HFFc6 (cell line): ENCODE results near the gene TWF2. TPM values are rescaled to one million over a fixed set of nuclear protein-coding genes. Genes with fewer than 3 reads are reported as not detected.

Source experiments
- DNase-seq: peaks from one replicate; pipeline ENCODE4 v3.0.0-alpha.2; 2018
- H3K27ac Mint-ChIP-seq: 2 replicates; pipeline ENCODE4 v1.8.0; 2020; ENCODE audit warnings: mild to moderate bottlenecking, mixed read lengths
- H3K27me3 Mint-ChIP-seq: 2 replicates; pipeline ENCODE4 v1.8.0; 2021; ENCODE audit warnings: mild to moderate bottlenecking, moderate library complexity, mixed read lengths; ENCODE audit not compliant: insufficient read depth
- H3K36me3 Mint-ChIP-seq: 2 replicates; pipeline ENCODE4 v1.8.0; 2021; ENCODE audit warnings: low read depth, mixed read lengths
- H3K4me1 Mint-ChIP-seq: 2 replicates; pipeline ENCODE4 v1.8.0; 2020; ENCODE audit warnings: low read depth, mixed read lengths
- H3K4me3 Mint-ChIP-seq: 2 replicates; pipeline ENCODE4 v1.8.0; 2020; ENCODE audit warnings: mild to moderate bottlenecking, moderate library complexity, mixed read lengths
- H3K9me3 Mint-ChIP-seq: 2 replicates; pipeline ENCODE4 v1.8.0; 2020; ENCODE audit warnings: mild to moderate bottlenecking, mixed read lengths
- CTCF ChIP-seq: fragments of 200-600 bp; sonication (generic); IDR thresholded peaks from 2 replicates; pipeline ENCODE4 v1.5.0; 2021; ENCODE audit warnings: antibody characterized with exemption, mild to moderate bottlenecking
- total RNA-seq, 6 experiments: library from RNA; stranded (reverse); fragmentation: NEBNext Ultra II Directional; extraction: Animal tissue kit (Norgen Biotek cat#: 25700); gene quantifications; 2 replicates in 1 of 6; 3 replicates in 5 of 6; pipeline ENCODE4 v1.2.3, GENCODE V29; 2021

The TWF2 gene
- total RNA-seq, 6 experiments from 2014 or later, result 73.9 to 83.0 (median 80.7) TPM

- Mint-ChIP-seq H3K4me1 (peaks cover 19% of the 10 kb centered on the region), H3K9me3 (no peaks in the 10 kb centered on the region), H3K27ac (no peak overlapping the region), H3K27me3 (no peaks in the 10 kb centered on the region; the same call in 1 of the 2 replicates), H3K36me3 (peaks cover 6% of the 10 kb centered on the region; the same call in 1 of the 2 replicates), H3K4me3 (no peak overlapping the region)
- no peak for DNase-seq
- no peak for TF ChIP-seq CTCF
Observed at GRCh38 chr3:52233108-52233591, 5.8 kb downstream of the TWF2 start.

- H3K27ac Mint-ChIP-seq, result no peak overlapping the region
- TF ChIP-seq CTCF, result peak; percentile 28; the same call in 1 of the 2 replicates
- H3K4me1 Mint-ChIP-seq, result peaks cover 13% of the 10 kb centered on the region; the same call in 1 of the 2 replicates
- H3K4me3 Mint-ChIP-seq, result no peak overlapping the region
- no peak for DNase-seq
- H3K36me3 Mint-ChIP-seq, result peaks cover 6% of the 10 kb centered on the region; the same call in 1 of the 2 replicates
- H3K27me3 Mint-ChIP-seq, result no peaks in the 10 kb centered on the region; the same call in 1 of the 2 replicates
- H3K9me3 Mint-ChIP-seq, result no peaks in the 10 kb centered on the region
Observed at GRCh38 chr3:52232279-52233107, 6.5 kb downstream of the TWF2 start.

GRCh38 chr3:52231502-52232278 is 7.3 kb downstream of the TWF2 start:
- Mint-ChIP-seq H3K27me3 (no peaks in the 10 kb centered on the region; the same call in 1 of the 2 replicates), H3K4me3 (no peak overlapping the region), H3K27ac (no peak overlapping the region), H3K36me3 (peaks cover 6% of the 10 kb centered on the region; the same call in 1 of the 2 replicates), H3K4me1 (peaks cover 6% of the 10 kb centered on the region; the same call in 1 of the 2 replicates), H3K9me3 (no peaks in the 10 kb centered on the region)
- peak; percentile 98 for TF ChIP-seq CTCF
- peak; percentile 40 for DNase-seq

GRCh38 chr3:52230889-52231499 is 8.0 kb downstream of the TWF2 start:
- TF ChIP-seq CTCF, result no peak
- H3K9me3 Mint-ChIP-seq, result no peaks in the 10 kb centered on the region
- no peak for DNase-seq
- peaks cover 6% of the 10 kb centered on the region; the same call in 1 of the 2 replicates for H3K36me3 Mint-ChIP-seq
- peaks cover 2% of the 10 kb centered on the region for H3K27me3 Mint-ChIP-seq
- no peak overlapping the region for H3K4me3 Mint-ChIP-seq
- H3K4me1 Mint-ChIP-seq, result no peaks in the 10 kb centered on the region
- H3K27ac Mint-ChIP-seq, result no peak overlapping the region

- Mint-ChIP-seq H3K27me3 (peaks cover 4% of the 10 kb centered on the region), H3K9me3 (no peaks in the 10 kb centered on the region)
Observed at GRCh38 chr3:52230461-52230860, 8.5 kb downstream of the TWF2 start.

More at GRCh38 chr3:52230461-52230860, 8.5 kb downstream of the TWF2 start:
- DNase-seq, result no peak
- no peaks in the 10 kb centered on the region for H3K4me1 Mint-ChIP-seq
- H3K36me3 Mint-ChIP-seq, result peaks cover 6% of the 10 kb centered on the region; the same call in 1 of the 2 replicates
- H3K27ac Mint-ChIP-seq, result no peak overlapping the region
- no peak overlapping the region for H3K4me3 Mint-ChIP-seq
- TF ChIP-seq CTCF, result no peak
